Measurements from ENCODE around the gene CYP2W1. TPM values are rescaled to one million over a fixed set of nuclear protein-coding genes. Genes with fewer than 3 reads are reported as not detected.

The CYP2W1 gene
- total and polyA plus RNA-seq, 10 of the 15 experiments (the other 5 are each of a cell fraction or from before 2014, with no cell fraction given), result not detected

DNA sequence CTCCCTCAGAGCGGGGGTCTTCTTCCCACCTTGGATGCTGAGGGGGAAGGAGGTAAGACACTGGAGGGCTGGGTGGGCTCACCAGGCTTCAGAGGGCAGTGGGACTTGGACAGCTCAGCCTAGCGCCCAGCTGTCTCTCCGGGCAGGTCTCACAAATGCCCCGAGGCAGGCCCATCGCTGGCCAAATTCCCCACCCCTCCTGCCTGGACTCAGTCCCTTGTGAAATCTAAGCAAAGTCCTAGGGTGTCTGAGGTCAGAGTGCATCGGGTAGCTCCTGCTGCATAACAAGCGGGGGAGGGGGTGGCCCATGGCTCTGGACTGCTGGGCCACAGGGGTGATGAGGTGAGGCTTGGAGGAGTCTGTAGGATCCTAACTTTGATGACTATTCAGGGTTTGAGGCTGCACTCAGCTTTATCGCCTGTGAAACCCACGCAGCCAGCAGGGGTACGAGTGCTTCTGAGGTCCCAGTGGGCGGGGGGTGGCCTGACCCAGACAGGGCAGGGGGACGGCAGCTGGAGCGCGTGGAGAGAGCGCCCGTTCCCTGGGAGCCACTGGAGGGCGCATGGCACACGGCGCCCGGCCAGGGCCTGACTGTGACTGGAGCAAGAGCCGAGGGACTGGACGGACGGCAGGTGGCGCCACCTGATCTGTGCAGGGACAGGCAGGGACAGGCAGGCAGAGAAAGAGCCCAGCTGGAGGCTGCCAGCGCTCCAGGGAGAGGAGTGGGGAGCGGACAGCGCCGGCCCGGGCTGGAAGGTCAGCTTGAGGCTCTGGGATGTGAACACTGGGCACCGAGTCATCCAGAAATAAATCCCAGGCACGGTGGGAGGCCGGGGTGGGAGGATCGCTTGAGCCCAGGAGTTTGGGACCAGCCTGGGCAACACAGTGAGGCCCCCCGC lies 10.0 kb downstream of the CYP2W1 start (continued):
- TF ChIP-seq, protein P1, sequence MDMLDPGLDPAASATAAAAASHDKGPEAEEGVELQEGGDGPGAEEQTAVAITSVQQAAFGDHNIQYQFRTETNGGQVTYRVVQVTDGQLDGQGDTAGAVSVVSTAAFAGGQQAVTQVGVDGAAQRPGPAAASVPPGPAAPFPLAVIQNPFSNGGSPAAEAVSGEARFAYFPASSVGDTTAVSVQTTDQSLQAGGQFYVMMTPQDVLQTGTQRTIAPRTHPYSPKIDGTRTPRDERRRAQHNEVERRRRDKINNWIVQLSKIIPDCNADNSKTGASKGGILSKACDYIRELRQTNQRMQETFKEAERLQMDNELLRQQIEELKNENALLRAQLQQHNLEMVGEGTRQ (IDR thresholded peaks at IDR 0.05; ENCODE audit: borderline replicate concordance, low read depth, low read length), result no peak
- TF ChIP-seq RFX5 (IDR thresholded peaks at IDR 0.05; ENCODE audit: low read depth, low read length), result no peak
- TF ChIP-seq POLR2A (IDR thresholded peaks at IDR 0.05; ENCODE audit: low read depth, low read length), result peak; percentile 71
- TF ChIP-seq, protein P2, sequence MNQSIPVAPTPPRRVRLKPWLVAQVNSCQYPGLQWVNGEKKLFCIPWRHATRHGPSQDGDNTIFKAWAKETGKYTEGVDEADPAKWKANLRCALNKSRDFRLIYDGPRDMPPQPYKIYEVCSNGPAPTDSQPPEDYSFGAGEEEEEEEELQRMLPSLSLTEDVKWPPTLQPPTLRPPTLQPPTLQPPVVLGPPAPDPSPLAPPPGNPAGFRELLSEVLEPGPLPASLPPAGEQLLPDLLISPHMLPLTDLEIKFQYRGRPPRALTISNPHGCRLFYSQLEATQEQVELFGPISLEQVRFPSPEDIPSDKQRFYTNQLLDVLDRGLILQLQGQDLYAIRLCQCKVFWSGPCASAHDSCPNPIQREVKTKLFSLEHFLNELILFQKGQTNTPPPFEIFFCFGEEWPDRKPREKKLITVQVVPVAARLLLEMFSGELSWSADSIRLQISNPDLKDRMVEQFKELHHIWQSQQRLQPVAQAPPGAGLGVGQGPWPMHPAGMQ (IDR thresholded peaks at IDR 0.05; ENCODE audit: borderline replicate concordance), result no peak
- TF ChIP-seq, protein P3, sequence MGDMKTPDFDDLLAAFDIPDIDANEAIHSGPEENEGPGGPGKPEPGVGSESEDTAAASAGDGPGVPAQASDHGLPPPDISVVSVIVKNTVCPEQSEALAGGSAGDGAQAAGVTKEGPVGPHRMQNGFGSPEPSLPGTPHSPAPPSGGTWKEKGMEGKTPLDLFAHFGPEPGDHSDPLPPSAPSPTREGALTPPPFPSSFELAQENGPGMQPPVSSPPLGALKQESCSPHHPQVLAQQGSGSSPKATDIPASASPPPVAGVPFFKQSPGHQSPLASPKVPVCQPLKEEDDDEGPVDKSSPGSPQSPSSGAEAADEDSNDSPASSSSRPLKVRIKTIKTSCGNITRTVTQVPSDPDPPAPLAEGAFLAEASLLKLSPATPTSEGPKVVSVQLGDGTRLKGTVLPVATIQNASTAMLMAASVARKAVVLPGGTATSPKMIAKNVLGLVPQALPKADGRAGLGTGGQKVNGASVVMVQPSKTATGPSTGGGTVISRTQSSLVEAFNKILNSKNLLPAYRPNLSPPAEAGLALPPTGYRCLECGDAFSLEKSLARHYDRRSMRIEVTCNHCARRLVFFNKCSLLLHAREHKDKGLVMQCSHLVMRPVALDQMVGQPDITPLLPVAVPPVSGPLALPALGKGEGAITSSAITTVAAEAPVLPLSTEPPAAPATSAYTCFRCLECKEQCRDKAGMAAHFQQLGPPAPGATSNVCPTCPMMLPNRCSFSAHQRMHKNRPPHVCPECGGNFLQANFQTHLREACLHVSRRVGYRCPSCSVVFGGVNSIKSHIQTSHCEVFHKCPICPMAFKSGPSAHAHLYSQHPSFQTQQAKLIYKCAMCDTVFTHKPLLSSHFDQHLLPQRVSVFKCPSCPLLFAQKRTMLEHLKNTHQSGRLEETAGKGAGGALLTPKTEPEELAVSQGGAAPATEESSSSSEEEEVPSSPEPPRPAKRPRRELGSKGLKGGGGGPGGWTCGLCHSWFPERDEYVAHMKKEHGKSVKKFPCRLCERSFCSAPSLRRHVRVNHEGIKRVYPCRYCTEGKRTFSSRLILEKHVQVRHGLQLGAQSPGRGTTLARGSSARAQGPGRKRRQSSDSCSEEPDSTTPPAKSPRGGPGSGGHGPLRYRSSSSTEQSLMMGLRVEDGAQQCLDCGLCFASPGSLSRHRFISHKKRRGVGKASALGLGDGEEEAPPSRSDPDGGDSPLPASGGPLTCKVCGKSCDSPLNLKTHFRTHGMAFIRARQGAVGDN (IDR thresholded peaks at IDR 0.05), result peak; percentile 67
- TF ChIP-seq ZNF24 (IDR thresholded peaks at IDR 0.05), result peak; percentile 18; the same call in 1 of the 2 replicates
- TF ChIP-seq LARP7 (IDR thresholded peaks at IDR 0.05), result peak; percentile 81; the same call in 1 of the 2 replicates
- no peak for TF ChIP-seq KDM1A (IDR thresholded peaks at IDR 0.05; ENCODE audit: borderline replicate concordance)
- TF ChIP-seq, protein P4, sequence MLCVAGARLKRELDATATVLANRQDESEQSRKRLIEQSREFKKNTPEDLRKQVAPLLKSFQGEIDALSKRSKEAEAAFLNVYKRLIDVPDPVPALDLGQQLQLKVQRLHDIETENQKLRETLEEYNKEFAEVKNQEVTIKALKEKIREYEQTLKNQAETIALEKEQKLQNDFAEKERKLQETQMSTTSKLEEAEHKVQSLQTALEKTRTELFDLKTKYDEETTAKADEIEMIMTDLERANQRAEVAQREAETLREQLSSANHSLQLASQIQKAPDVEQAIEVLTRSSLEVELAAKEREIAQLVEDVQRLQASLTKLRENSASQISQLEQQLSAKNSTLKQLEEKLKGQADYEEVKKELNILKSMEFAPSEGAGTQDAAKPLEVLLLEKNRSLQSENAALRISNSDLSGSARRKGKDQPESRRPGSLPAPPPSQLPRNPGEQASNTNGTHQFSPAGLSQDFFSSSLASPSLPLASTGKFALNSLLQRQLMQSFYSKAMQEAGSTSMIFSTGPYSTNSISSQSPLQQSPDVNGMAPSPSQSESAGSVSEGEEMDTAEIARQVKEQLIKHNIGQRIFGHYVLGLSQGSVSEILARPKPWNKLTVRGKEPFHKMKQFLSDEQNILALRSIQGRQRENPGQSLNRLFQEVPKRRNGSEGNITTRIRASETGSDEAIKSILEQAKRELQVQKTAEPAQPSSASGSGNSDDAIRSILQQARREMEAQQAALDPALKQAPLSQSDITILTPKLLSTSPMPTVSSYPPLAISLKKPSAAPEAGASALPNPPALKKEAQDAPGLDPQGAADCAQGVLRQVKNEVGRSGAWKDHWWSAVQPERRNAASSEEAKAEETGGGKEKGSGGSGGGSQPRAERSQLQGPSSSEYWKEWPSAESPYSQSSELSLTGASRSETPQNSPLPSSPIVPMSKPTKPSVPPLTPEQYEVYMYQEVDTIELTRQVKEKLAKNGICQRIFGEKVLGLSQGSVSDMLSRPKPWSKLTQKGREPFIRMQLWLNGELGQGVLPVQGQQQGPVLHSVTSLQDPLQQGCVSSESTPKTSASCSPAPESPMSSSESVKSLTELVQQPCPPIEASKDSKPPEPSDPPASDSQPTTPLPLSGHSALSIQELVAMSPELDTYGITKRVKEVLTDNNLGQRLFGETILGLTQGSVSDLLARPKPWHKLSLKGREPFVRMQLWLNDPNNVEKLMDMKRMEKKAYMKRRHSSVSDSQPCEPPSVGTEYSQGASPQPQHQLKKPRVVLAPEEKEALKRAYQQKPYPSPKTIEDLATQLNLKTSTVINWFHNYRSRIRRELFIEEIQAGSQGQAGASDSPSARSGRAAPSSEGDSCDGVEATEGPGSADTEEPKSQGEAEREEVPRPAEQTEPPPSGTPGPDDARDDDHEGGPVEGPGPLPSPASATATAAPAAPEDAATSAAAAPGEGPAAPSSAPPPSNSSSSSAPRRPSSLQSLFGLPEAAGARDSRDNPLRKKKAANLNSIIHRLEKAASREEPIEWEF (IDR thresholded peaks at IDR 0.05; ENCODE audit: insufficient replicate concordance, low read depth, low read length), result no peak
- TF ChIP-seq NR2C1 (IDR thresholded peaks at IDR 0.05), result no peak
- peak; percentile 57; the same call in 1 of the 2 replicates for TF ChIP-seq IRF4 (IDR thresholded peaks at IDR 0.05; ENCODE audit: low read depth, low read length)
- no peak for TF ChIP-seq ASH2L (IDR thresholded peaks at IDR 0.05; ENCODE audit: borderline replicate concordance, low read depth)
- peak; percentile 97 for TF ChIP-seq SMARCA5 (IDR thresholded peaks at IDR 0.05)
- TF ChIP-seq, protein P5, sequence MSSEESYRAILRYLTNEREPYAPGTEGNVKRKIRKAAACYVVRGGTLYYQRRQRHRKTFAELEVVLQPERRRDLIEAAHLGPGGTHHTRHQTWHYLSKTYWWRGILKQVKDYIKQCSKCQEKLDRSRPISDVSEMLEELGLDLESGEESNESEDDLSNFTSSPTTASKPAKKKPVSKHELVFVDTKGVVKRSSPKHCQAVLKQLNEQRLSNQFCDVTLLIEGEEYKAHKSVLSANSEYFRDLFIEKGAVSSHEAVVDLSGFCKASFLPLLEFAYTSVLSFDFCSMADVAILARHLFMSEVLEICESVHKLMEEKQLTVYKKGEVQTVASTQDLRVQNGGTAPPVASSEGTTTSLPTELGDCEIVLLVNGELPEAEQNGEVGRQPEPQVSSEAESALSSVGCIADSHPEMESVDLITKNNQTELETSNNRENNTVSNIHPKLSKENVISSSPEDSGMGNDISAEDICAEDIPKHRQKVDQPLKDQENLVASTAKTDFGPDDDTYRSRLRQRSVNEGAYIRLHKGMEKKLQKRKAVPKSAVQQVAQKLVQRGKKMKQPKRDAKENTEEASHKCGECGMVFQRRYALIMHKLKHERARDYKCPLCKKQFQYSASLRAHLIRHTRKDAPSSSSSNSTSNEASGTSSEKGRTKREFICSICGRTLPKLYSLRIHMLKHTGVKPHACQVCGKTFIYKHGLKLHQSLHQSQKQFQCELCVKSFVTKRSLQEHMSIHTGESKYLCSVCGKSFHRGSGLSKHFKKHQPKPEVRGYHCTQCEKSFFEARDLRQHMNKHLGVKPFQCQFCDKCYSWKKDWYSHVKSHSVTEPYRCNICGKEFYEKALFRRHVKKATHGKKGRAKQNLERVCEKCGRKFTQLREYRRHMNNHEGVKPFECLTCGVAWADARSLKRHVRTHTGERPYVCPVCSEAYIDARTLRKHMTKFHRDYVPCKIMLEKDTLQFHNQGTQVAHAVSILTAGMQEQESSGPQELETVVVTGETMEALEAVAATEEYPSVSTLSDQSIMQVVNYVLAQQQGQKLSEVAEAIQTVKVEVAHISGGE (CRISPR knock-in tag; IDR thresholded peaks at IDR 0.05), result no peak
